ENCODE data around the gene CDH23.

Gene CDH23

GRCh38 chr10:71390461-71390835 lies 6.3 kb upstream of the CDH23 start:
- DNase-seq (ENCODE audit: low read depth) = no peak
- no peak overlapping the region for H3K4me3 ChIP-seq (ENCODE audit: low read length)
- no peak for TF ChIP-seq CTCF (conservative IDR thresholded peaks at IDR 0.05; ENCODE audit: low read depth, low read length)

- no peak overlapping the region for H3K4me3 ChIP-seq (ENCODE audit: low read length)
- no peak for TF ChIP-seq CTCF (conservative IDR thresholded peaks at IDR 0.05; ENCODE audit: low read depth, low read length)
- no peak for DNase-seq (ENCODE audit: low read depth)
Observed at GRCh38 chr10:71390921-71391690, 5.6 kb upstream of the CDH23 start.

GRCh38 chr10:71391701-71392100 lies 5.0 kb upstream of the CDH23 start:
- no peak overlapping the region for H3K4me3 ChIP-seq (ENCODE audit: low read length)
- no peak for DNase-seq (ENCODE audit: low read depth)
- TF ChIP-seq CTCF (conservative IDR thresholded peaks at IDR 0.05; ENCODE audit: low read depth, low read length) = no peak

- DNase-seq (ENCODE audit: low read depth) = no peak
- H3K4me3 ChIP-seq (ENCODE audit: low read length) = no peak overlapping the region
- no peak for TF ChIP-seq CTCF (conservative IDR thresholded peaks at IDR 0.05; ENCODE audit: low read depth, low read length)
Observed at GRCh38 chr10:71392292-71392691, 4.4 kb upstream of the CDH23 start.

- no peak for DNase-seq (ENCODE audit: low read depth)
- TF ChIP-seq CTCF (conservative IDR thresholded peaks at IDR 0.05; ENCODE audit: low read depth, low read length) = no peak
- no peak overlapping the region for H3K4me3 ChIP-seq (ENCODE audit: low read length)
Observed at GRCh38 chr10:71392791-71393781, 3.6 kb upstream of the CDH23 start.

- TF ChIP-seq CTCF (conservative IDR thresholded peaks at IDR 0.05; ENCODE audit: low read depth, low read length) = no peak
- H3K4me3 ChIP-seq (ENCODE audit: low read length) = no peak overlapping the region
- DNase-seq (ENCODE audit: low read depth) = no peak
Observed at GRCh38 chr10:71393841-71394475, 2.8 kb upstream of the CDH23 start.

Data from retinal pigment epithelial cell (primary cell).